GM18505 (cell line): Measurements from ENCODE around the gene NPTXR.

Experiments used
- ATAC-seq: cut with Tn5 transposase; IDR thresholded peaks from one replicate; pipeline ENCODE4 v1.9.1; 2021; ENCODE audit not compliant: unreplicated experiment
- POLR2A ChIP-seq: IDR thresholded peaks from 4 replicates; pipeline ENCODE4 v1.6.1; 2011; ENCODE audit warnings: borderline replicate concordance; ENCODE audit not compliant: insufficient read depth, insufficient read length; ENCODE audit errors: extremely low read depth

The NPTXR gene

DNA sequence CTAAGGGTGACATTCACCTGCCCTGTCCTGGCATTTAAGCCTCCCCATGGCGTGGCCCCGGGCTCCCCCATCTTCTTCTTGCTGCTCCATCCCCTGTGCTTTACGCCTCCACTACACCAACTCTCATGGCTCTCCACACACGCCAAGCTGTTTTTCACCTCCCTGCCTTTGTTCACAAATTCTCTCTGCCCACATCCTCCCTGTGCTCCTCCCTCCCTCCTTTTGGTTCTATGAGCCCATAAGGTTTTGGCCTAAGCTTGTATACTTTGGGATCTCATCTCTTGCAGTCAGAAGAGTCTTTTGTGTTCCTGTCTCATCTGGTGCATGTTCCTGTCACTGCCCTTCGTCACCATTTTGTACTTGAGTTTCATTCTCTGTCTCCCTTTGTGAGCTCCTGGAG is 45.3 kb downstream of the NPTXR start:
- TF ChIP-seq POLR2A: no peak
- ATAC-seq: no peak

DNA sequence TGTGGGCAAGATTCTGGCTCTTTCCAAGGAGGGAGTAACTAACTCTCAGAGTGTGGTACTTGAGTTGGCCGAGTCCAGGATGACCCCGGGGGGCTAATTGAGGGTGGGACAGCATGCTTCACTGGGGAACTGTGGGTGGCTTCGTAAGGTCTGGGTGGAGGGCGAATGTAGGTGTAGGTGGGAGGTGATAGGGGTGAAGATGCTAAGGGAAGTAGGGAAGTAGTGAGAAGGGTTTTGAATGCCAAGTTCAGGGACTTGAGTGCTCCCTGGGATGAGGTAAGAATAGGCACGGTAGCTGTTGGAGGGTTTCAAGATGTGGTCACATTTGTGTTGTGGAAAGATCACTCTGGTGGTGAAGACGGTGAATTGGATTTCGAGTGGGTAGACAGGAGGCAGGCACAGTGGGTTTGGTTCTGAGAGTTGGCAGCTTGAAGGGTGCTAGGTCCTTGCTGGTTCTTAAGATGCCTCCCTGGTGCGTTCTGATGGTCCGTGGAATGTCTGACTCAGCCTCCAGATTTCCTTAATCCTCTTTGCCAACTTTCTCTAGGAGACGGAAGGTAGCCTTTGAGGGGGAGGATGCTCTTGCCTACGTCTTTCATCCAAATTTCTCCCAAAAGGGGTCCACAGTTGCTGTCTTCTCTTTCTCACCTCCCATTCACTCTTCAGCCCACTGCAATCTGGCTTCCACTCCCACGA is 47.4 kb downstream of the NPTXR start:
- TF ChIP-seq POLR2A: no peak
- ATAC-seq: no peak

DNA sequence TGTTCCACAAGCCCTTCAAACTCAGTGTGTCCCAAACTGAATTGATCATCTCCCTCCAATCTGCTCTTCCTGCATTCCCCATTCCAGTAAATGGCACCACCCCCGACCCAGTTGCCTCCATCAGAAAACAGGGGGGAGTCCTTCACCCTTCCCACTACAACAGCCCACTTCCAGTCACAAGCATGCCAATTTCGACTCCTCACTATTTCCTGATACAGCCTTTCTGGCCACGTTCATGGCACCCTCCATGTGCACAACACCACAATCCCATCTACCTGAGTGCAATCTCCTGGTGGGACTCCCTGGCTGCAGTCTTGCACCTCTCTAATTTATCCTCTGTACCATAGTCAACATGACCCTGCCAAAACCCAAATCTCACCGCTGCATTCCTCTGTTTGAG is 48.3 kb downstream of the NPTXR start:
- no peak for ATAC-seq
- TF ChIP-seq POLR2A: no peak

DNA sequence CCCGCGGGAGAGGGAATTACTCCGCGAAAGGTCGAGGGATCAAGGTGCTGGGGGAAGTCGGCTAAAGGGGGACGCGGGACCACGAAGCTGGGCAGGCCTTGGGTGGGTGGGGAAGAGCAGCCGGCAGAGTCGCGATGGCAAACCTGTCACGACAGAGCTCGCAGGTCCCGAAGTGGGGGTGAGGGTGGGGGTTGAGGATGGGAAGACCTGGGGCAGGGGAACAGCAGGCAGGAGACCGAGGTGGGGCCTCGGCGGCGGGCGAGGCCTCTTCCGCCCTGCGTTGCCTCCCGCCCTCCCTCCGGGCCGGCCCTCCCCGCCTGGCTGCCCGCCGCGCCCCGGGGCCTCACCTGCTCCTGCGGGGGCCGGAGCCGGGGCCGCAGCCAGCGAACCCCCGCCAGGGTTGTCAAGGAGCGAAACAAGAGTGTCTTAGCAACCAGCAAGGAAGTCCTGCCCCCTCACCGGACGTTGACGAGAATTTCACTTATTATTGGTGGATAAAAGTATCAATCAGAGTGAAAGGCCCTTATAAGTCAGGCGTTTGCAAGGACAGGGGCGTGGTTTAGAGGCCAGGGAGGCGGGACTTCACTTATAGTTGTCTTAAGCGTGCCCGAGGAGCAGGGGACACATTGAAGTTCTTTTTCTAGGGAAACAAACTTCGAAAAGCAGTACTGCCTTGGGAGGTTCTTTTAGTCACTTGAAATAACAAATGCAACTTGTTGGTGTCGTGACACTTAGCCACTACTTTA is 49.9 kb downstream of the NPTXR start, which contains the start of gene DNAL4:
Gene DNAL4 (minus strand): TSS at position 423 of the 746 bp plus-strand sequence. CDS start 11,412 bp downstream, outside the sequence.
- peak; percentile 91 for ATAC-seq

DNA sequence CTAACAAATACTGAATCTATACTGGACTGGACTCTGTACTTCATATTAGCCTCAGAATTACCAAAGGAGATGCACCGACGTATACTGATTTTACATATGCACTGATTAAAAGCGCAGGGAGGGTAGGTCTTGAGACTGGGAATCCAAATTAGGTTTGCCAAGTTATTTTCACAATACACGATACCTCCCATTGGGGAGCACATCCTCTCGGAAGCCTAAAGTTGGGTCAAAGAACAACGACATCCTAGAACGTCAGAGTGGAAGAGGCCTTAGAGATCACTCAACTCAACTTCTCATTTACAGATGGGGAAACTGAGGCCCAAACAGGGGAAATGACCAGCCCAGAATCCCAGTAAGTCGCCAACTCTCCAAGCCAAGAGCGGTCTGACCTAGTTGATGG is 50.5 kb downstream of the NPTXR start:
- no peak for TF ChIP-seq POLR2A
- ATAC-seq: no peak

More for the DNA sequence above, 49.9 kb downstream of the NPTXR start, which contains the start of gene DNAL4:
- peak; percentile 67 for TF ChIP-seq POLR2A

DNA sequence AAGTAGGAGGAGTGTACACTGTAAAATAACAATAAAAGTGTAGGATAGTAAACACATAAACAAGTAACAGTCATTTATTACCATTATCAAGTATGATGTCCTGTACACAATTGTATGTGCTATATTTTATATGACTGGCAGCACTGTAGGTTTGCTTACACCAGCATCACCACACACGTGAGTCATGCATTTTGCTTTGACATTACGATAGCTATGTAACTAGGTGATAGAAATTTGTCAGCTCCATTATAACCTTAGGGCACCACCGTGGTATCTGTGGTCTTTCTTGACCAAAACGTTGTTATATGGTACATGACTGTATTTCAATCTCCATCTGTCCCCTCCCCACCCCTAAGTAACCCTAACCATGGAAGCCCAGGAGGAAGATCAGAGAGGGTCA is 51.0 kb downstream of the NPTXR start:
- no peak for ATAC-seq

DNA sequence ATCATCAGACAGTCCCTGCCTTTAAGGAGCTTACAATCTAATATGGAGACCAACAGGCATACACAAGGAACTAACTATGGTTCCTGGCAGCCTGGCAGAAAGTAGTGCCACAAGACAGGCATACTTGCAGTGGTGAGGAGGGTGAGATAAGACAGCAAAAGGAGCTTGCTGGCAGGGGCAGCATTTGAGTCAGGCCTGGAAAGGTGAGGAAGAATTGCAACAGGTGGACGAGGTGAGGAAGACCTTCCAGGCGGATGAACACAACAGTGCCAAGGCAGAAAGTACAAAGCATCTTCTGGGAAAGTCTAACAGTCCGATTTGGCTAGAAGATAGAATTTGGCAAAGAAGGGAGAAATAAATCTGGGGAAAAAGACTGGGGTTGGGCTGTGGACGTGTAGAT is 54.2 kb downstream of the NPTXR start:
- TF ChIP-seq POLR2A: no peak
- no peak for ATAC-seq

More for the DNA sequence above, 51.0 kb downstream of the NPTXR start:
- TF ChIP-seq POLR2A: no peak

DNA sequence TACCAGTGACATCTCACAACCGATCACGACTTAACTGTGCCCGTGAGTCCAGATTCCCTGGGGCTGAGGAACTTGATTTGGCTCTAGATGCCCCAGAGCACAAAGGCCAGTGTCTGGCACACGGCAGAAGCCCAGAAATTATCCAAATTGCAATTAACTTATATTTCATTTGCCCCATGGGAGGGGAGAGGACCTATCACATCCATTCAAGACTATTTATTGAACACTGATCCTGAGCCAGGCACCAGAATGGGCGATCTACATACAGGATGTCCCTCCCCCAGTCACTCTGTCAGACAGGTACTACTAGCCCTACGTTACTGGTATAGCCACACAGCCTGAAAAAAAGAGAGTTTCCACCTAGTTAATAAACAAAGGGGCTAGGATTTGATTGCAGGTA is 55.0 kb downstream of the NPTXR start:
- no peak for TF ChIP-seq POLR2A
- no peak for ATAC-seq

DNA sequence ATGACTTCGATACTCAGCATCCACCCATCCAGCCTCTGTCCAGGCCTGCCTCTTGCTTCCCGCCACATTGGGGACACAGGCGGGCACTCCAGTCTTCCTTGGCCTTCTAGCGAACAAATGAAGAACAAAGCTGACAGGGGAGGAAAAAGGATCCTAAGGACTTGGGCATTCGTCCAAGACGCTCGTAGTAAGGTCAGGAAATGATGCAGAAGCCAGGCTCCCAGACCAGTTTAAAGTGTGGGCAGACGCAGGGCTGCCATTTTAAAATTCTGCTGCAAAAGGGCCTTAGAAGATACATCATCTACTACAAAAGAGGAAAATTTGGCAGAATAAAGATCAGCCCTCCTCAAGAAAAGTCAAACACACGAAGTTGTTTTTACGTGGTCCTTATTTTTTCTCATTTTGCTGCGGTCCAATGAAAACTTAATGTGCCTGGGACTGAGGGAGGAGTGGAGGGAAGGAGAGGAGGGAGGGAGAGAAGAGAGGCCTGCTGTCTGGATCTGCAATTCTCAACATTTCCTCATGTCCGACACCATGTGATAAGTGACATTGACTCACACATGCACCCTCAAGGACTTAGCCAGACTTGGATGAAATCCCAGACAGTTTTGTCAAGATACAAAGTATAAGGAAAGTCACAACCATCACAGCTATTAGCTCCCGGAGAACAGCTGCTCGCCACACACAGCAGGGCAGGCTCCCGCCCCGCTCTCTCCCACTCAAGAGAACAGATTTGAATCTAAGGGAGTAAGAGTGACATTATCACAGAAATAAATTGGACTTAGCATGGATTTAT is 55.6 kb downstream of the NPTXR start:
- no peak for ATAC-seq
- no peak for TF ChIP-seq POLR2A

DNA sequence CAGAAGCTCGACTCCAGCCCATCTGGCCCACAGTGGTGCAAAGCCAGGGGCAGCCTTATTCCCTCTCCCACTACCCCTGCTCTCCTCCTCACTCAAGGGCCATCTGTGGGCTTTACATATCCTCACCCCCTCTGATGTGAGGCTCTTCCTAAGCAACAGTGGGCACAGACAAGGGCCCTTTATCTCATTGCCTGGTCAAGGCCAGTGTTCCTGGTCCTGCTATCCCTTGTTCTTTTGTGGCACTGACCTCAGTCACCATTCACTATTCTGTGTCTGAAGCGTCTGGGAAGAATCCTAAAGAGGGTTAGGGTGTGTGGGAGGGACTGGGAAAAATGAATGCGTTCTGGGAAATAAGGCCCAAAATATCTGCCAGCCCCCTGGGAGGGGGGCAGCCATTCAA is 57.2 kb downstream of the NPTXR start:
- TF ChIP-seq POLR2A: no peak
- ATAC-seq: no peak

DNA sequence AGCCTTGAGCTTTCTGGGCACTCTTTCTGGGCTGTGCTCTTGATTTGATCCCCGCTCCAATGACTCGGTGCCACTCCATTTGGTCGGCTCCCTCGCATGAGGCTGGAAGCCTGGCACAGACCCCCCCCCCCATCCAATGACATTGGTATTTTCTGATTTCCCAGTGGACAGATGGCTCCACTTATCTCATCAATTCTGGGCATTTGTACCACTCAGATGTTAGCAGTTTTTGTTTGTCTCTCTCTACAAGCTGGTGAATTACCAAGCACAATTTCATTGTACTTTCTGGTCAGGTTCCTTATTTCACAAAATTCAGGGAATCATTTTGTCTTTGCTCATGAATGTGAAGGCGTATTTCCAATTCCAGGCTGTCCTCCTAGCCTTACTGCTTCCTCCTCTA is 59.0 kb downstream of the NPTXR start:
- no peak for TF ChIP-seq POLR2A

DNA sequence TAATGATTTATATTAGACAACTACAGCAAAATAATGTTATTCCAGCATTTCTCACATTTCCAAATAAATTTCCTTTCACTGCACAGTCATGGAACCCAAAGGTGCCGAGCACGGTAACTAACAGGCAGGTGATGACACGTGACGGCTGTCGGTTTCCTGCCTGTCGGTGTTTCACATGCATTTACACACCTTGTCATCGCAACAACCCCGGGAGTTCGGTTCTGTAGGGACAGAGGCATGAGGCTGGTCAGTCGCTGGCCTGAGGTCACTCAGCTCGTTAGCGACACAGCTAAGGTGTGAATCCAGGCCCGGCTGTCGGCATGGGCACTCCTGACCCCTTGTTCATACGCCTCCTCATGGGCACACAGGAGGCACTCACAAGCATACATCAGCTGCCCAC is 59.8 kb downstream of the NPTXR start:
- ATAC-seq: no peak
- no peak for TF ChIP-seq POLR2A

More for the DNA sequence above, 59.0 kb downstream of the NPTXR start:
- ATAC-seq: no peak

DNA sequence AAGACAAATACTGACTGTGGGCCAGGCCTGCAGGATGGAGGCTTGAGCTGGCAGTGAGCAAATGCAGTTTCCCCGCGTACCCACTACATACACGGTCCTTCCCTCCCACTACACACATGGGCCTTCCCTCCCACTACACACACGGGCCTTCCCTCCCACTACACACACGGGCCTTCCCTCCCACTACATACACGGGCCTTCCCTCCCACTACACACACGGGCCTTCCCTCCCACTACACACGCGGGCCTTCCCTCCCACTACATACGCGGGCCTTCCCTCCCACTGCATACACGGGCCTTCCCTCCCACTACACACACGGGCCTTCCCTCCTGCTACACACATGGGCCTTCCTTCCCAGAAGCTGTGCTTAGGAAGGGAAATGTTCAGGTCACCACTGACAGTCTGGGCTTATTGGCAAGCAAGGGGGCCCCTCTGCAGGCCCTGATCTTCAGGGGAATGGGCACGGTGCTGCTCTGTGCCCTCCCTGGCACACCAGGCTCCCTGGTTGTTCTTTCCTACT is 60.7 kb downstream of the NPTXR start:
- TF ChIP-seq POLR2A: no peak
- ATAC-seq: no peak
